ENCODE data around the gene RAB6A. TPM values are rescaled to one million over a fixed set of nuclear protein-coding genes. Genes with fewer than 3 reads are reported as not detected.

The RAB6A gene
- total and polyA plus RNA-seq, 10 of the 15 experiments (the other 5 are each of a cell fraction or from before 2014, with no cell fraction given) = 9.8 to 107 (median 34.1) TPM

DNA sequence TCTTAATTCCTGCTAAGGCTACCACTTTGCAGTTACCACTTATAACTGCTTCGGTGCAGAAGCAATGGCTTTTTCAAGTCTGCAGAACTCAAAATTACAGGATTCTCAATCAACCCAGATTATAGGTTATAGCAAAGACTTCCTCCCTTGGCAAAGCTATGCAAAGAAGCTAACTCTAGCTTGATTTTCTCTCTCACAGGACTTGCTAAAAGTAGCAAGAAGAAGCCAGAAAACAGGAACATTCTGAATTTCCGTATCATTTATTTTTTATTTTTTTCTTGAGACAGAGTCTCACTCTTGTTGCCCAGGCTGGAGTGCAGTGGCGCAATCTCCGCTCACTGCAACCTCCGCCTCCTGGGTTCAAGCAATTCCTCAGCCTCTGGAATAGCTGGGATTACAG lies 125.2 kb downstream of the RAB6A start:
- no peak overlapping the region for H3K27ac ChIP-seq (ENCODE audit: control insufficient read depth, insufficient read depth)
- ATAC-seq (no peak), FAIRE-seq (no peak), DNase-seq (ENCODE audit: low read depth, low spot score) (no peak)
- H2AFZ ChIP-seq (ENCODE audit: control insufficient read depth, low read depth, low read length) = no peak overlapping the region
- H4K20me1 ChIP-seq (ENCODE audit: control insufficient read depth, insufficient read depth) = no peaks in the 10 kb centered on the region
- H3K4me1 ChIP-seq (ENCODE audit: control insufficient read depth, insufficient read depth, low read length) = no peaks in the 10 kb centered on the region
- ChIA-PET RAD21 (ENCODE audit: unreplicated experiment) (interaction anchor here (1.1 kb wide), 1 partner anchor 10 kb away, joined by 4 read pairs; no protein-coding TSS in a partner anchor), CTCF (interaction anchor here (1.4 to 2.6 kb wide), 2 partner anchors 10 to 12 kb away, joined by 3 to 17 read pairs; no protein-coding TSS in a partner anchor), POLR2A (no interaction called here), SMC1A (ENCODE audit: uncharacterized antibody, unreplicated experiment) (interaction anchor here (0.7 to 2.0 kb wide), 3 partner anchors 10 to 157 kb away, joined by 3 to 7 read pairs (median 4); no protein-coding TSS in a partner anchor)
- no peak for TF ChIP-seq POLR2A (IDR thresholded peaks at IDR 0.05; ENCODE audit: low read depth, low read length)
- no peak for TF ChIP-seq JUND (IDR thresholded peaks at IDR 0.05; ENCODE audit: low read depth, low read length)
- no peak for TF ChIP-seq EP300 (IDR thresholded peaks at IDR 0.05; ENCODE audit: borderline replicate concordance in 1 of 2, control insufficient read depth in 1 of 2, low read depth in 2 of 2, low read length in 2 of 2)
- TF ChIP-seq MTA2 (IDR thresholded peaks at IDR 0.05; ENCODE audit: low read depth) = no peak
- TF ChIP-seq ZNF24 (IDR thresholded peaks at IDR 0.05) = no peak
- TF ChIP-seq, protein P1, sequence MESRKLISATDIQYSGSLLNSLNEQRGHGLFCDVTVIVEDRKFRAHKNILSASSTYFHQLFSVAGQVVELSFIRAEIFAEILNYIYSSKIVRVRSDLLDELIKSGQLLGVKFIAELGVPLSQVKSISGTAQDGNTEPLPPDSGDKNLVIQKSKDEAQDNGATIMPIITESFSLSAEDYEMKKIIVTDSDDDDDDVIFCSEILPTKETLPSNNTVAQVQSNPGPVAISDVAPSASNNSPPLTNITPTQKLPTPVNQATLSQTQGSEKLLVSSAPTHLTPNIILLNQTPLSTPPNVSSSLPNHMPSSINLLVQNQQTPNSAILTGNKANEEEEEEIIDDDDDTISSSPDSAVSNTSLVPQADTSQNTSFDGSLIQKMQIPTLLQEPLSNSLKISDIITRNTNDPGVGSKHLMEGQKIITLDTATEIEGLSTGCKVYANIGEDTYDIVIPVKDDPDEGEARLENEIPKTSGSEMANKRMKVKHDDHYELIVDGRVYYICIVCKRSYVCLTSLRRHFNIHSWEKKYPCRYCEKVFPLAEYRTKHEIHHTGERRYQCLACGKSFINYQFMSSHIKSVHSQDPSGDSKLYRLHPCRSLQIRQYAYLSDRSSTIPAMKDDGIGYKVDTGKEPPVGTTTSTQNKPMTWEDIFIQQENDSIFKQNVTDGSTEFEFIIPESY (IDR thresholded peaks at IDR 0.05) = no peak
- TF ChIP-seq TBL1XR1 (IDR thresholded peaks at IDR 0.05; ENCODE audit: low read depth, low read length) = no peak
- TF ChIP-seq SREBF1 (IDR thresholded peaks at IDR 0.05; ENCODE audit: low read length) = no peak
- TF ChIP-seq, protein P2, sequence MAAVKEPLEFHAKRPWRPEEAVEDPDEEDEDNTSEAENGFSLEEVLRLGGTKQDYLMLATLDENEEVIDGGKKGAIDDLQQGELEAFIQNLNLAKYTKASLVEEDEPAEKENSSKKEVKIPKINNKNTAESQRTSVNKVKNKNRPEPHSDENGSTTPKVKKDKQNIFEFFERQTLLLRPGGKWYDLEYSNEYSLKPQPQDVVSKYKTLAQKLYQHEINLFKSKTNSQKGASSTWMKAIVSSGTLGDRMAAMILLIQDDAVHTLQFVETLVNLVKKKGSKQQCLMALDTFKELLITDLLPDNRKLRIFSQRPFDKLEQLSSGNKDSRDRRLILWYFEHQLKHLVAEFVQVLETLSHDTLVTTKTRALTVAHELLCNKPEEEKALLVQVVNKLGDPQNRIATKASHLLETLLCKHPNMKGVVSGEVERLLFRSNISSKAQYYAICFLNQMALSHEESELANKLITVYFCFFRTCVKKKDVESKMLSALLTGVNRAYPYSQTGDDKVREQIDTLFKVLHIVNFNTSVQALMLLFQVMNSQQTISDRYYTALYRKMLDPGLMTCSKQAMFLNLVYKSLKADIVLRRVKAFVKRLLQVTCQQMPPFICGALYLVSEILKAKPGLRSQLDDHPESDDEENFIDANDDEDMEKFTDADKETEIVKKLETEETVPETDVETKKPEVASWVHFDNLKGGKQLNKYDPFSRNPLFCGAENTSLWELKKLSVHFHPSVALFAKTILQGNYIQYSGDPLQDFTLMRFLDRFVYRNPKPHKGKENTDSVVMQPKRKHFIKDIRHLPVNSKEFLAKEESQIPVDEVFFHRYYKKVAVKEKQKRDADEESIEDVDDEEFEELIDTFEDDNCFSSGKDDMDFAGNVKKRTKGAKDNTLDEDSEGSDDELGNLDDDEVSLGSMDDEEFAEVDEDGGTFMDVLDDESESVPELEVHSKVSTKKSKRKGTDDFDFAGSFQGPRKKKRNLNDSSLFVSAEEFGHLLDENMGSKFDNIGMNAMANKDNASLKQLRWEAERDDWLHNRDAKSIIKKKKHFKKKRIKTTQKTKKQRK (IDR thresholded peaks at IDR 0.05; ENCODE audit: low read depth, low read length) = no peak
- no peak for TF ChIP-seq RUNX3 (IDR thresholded peaks at IDR 0.05; ENCODE audit: low read length)
- TF ChIP-seq HDGF (IDR thresholded peaks at IDR 0.05) = no peak
- TF ChIP-seq CEBPB (IDR thresholded peaks at IDR 0.05; ENCODE audit: borderline replicate concordance in 1 of 2, low read depth in 2 of 2, low read length in 2 of 2) = no peak
- no peak for TF ChIP-seq RCOR1 (conservative IDR thresholded peaks at IDR 0.05; ENCODE audit: low read depth, low read length)
- TF ChIP-seq SMC3 (IDR thresholded peaks at IDR 0.05; ENCODE audit: borderline replicate concordance, low read length) = no peak
- H3K9ac ChIP-seq (ENCODE audit: control insufficient read depth, insufficient read depth, low read length) = no peak overlapping the region
- no peak overlapping the region for H3K4me3 ChIP-seq
- H3K27me3 ChIP-seq (replicated peaks in 1 of 2; ENCODE audit: control insufficient read depth in 2 of 2, insufficient read depth in 2 of 2, low read length in 1 of 2) = no peaks in the 10 kb centered on the region
- 82% methylated on average over 5 of the region's 5 CpGs for WGBS (ENCODE audit: insufficient coverage, insufficient replicate concordance, low lambda C conversion rate, missing lambda C conversion rate)
- no peaks in the 10 kb centered on the region; the same call in 2 of the 3 replicates for H3K9me3 ChIP-seq (replicated peaks; ENCODE audit: control insufficient read depth, insufficient read depth, low read length)
- H3K36me3 ChIP-seq (ENCODE audit: control insufficient read depth in 2 of 2, insufficient read depth in 2 of 2, low read length in 1 of 2) = no peaks in the 10 kb centered on the region
- intact Hi-C loops (cut with micrococcal nuclease; ENCODE audit: unreplicated experiment) (no loop called here), in situ Hi-C loops (cut with MboI) (no loop called here)
- H3K79me2 ChIP-seq (ENCODE audit: control insufficient read depth, insufficient read depth, low read length) = no peaks in the 10 kb centered on the region
- no peak overlapping the region for H3K4me2 ChIP-seq (ENCODE audit: control insufficient read depth, insufficient read depth)
- BruUV-seq (replicated peaks) = no TSS peak

Data from GM12878 (cell line).